ENCODE measurements around the gene HHAT.
A peak's percentile ranks its signal among the peaks of the same experiment; 100 is the strongest.

Gene HHAT

DNA sequence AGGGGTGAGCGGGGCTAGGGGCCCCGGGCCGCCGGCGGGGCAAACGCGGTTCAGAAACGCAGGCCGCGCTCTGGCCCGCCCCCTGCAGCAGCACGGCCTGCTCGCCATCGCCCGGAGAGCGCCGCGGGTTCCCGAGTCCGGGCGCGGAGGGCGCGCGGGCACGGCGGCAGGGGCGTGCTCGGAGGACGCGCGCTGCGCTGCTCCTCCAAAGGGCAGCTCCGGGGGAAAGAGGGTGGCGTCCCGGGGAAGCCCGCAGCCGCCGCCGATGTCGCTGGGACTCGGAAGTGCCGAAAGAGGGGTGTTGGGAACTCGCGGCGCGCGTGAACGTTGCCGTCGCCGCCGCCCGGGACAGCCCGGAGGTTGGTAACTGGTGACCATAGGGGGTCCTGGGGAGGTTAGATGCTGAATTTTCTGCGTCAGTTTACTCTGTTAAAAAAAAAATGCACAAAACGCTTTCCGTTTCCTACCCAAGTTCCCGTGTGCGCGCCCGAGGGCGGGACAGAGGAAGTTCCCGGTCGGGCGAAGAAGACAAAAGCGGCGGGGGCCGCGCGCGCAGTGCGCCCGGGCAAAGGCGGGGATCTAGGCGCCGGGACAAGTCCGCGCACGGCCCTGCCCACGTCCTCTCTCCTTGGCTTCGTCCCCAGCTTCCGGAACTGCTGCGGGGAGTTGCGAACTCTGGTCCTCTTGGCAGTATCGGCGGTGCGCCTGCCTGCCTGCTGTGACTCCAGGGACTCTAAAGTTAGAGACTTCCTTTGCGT lies at the start of gene HHAT:
HHAT (plus strand) TSS at position 157 of the 758 bp plus-strand sequence. CDS start 20,074 bp downstream, outside the sequence.
- peak; percentile 82 for DNase-seq

DNA sequence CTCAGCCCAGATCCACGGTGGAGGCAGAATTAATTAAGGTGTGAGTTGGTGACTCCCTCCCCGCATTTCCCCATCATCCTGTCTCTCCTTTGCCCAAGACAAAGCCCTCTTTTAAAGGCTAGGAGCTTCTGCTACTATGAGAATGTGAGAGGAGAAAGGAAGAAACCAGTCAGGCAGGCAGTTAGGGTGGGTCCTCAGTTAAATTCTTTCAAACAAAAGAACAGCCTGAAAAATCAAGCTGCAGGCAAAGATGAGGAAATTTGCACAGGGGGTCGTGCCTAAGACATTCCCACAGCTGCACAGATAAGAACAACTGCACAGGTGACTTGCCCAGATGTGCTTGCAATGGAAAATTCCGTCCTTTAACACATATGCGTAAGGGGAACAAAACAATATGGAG lies 48.5 kb upstream of the HHAT start:
- no peak for DNase-seq

DNA sequence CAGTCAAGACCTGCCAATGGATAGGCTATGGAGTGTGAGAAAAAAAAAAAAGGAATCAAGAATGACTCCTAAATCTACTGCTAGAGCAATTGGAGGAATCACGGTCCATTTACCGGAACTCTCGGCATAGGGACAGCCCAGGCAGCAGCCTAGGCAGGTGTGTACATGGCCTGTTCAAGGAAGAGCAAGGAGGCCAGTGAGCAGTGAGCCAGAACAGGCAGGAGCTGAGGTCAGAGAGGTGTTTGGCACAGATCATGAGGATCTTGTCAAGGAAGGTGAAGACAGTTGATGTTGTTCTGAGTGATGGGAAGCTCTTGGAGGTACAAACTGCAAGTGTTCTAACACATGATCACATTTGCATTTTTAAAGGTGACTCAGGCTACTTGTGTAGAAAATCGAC lies 40.6 kb upstream of the HHAT start:
- DNase-seq = no peak

DNA sequence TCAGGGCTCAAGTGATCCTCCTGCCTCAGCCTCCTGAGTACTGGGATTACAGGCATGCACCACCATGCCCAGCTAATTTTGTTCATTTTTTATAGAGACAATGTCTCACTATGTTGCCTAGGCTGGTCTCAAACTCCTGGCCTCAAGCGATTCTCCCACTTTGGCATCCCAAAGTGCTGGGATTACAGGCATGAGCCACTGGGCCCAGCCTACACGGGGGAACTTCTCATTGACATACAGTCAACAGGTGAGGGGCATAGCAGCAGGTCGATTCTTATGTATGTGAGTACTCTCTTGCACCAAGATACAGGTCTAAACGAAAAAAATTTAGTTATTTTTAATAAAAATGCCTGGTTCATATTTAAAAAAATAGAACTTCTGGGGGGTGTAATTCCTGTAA lies 39.5 kb upstream of the HHAT start:
- DNase-seq = no peak

DNA sequence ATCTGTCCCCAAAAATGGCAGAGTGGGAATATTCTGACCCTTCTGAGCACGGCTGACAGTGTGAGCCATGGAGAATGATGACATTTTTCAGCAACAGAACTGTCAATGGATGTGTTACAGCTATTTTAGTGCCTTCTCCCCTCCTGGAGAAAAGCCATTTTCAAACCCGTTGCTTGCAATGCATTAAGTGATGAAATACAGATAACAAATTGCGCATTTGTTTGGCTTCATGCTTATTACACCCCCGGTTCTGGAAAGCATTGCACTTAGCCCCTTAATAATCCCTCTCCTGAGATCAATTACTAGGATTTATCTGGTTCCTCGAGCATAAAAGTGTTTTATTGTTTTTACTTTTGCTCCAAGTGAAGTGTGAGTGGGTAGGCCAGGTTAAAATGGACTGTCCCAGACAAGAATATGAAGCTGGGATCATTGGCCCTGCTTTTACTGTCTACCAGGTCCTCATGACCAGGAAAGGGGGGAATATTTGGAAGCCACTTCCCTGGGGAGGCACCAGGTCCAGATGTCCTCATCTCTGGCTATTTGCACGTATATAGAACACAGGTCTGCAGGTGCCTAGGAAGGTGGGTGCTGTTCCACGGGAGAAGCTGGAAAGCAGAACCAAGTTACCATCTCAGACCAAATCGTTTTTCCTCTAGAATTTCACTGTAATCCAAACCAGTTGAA lies 37.5 kb upstream of the HHAT start:
- no peak for DNase-seq

DNA sequence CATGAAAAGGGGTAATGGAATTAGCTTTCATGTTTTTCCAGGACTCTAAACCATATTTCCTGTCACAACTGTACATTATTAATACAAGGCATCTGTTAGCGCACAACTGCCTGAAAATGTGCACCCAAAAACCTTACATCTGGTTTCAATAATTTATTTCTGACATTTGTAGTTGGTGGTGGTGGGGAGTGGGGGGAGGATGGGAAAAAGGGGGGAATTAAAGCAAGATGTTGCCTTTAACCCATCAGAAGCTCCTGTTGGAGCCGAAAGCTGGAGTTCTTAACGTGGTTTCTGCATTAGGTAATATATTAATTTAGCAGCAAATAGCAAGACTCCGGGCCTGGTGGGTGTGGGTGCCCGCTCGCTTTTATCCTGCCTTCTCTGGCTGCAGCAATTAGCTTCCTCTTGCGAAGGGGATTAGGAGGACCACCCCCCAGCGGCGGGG lies 36.9 kb upstream of the HHAT start:
- no peak for DNase-seq

DNA sequence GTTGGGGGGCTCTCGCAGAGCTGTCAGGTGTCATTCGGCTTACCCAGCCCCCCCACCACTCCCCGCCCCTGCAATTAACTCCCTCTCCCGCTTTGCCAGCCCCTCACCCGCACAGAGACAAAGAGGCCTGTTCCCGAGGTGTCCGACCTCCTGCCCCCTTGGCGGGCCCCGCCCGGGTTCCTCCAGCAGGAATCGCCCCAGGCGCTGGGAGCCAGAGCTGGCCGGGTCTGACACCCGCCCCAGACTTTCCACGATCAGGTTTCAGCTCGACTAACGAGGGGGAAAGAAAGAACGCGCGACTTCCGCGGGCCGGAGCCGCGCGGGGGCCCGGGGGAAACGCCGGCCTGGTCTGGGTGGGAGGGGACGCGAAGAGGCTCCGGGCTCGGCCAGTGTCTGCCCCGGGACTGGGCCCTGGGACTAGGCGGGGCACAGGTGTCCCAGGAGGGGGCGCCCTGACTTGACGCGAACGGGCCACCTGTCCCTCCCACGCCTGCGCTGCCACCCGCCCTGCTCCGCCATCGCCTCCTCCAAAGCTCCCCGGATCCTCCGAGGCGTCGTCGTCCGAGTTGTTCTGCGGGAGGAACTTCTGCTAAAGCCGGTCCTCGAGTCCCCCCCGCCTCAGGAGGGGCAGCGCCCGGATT lies 36.4 kb upstream of the HHAT start:
- peak; percentile 53 for DNase-seq

DNA sequence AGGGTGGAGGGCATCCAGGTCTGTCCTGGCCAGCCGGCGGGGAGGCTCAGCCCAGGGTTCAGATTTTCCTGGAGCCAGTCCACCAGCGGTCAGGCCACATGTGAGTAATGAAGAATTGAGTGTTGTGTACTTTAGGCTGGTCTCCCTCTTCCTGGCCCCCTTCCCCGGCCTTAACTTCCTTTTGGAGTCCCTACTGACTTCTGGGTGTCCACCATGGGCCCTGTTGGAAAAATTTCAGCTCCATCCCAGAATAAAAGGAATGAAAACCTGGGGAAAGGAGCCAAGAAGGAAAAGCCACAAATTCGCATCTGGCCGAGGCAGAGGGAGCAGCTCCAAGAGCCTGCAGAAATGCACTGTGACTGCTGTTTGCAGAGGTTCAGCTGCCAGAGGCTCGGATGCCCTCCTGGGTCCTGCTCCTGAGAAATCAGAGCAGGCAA lies 35.5 kb upstream of the HHAT start:
- no peak for DNase-seq

DNA sequence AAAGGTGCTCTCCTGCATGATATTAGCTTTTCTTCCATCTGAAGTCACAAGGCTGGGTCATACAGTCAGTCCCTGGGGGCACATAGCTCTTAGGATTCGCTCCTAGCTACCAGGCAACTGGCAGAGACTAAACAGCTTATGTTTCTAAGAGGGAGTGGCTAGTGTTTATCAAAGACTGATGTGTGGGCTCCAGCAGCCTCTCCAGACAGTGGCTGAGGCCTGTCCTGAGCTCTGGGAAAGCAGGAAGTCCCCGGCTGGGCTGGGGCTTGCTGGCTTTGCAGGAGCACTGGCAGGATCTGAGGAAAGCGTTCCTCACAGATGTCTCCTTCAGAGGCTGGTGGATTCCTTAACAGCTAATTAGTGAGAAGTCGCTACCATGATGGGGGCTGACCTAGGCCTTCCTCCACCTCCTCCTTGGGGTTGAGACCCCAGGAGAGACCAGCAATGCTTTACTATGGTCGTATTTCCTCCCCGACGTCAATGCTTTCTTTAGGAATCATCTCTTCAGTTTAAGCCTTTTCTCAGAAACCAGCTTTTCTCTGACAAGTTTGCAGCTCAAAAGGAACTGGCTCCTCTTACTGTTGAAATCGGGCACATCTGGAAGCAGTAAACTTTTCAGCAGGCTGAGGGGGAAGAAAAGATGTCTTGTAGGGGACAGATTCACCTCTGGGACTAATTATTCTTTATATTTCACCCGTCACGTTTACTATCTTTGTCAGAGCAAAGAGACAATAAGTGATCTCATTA lies 33.5 kb upstream of the HHAT start:
- no peak for DNase-seq

DNA sequence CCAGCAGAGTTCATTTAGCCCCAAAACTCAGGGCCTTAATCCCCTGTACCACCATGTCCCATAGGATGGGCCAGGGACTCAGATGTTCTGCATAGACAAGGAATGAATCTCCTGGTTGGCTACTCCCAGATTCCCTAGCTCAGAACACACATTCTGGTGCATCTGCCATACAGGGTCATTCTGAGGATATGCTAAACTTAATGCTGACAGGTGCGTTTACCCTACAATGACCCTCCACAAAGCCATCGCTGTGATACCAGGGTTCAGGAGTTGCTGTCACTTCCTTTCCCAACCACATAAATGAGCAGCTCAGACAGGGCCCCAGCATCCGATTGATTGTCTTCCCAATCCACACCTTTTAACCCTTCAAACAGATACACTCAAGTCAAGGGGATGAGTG lies 32.0 kb upstream of the HHAT start:
- no peak for DNase-seq

DNA sequence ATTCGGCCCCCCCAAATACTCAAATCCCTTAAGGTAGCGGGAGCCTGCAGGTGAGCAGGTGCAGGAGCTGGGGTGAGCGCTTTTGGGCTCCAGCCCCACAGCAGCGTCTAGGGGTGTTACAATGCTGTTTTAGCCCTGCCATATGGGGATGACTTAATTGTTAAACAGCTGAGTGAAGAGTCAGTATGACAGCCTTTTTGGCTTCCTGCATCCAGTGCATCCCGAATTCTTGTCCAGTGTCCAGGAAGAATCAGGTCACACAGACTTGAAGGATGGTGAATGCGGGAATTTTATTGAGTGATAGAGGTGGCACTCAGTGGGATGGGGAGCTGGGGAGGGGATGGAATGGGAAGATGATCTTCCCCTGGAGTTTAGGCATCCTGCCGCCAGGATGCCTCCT lies 30.4 kb upstream of the HHAT start:
- no peak for DNase-seq

DNA sequence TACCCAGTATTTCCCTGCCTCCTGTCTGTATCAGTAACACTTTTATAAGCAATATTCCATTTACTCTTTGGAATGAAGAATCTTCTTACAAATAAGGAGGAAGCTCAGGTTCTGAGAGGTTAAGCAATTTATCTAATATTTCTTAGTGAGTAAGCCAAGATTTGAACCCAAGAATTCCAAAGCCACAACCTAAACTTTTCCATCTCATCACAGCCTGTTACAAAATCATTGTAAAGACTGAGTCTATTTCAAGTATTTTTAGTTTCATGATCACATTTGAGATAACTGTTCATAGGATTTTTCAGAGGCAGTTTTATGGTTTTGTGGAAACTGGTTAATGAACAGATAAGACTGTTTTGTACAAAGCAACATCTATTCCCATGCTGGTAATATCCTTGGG lies 29.8 kb upstream of the HHAT start:
- DNase-seq = no peak

DNA sequence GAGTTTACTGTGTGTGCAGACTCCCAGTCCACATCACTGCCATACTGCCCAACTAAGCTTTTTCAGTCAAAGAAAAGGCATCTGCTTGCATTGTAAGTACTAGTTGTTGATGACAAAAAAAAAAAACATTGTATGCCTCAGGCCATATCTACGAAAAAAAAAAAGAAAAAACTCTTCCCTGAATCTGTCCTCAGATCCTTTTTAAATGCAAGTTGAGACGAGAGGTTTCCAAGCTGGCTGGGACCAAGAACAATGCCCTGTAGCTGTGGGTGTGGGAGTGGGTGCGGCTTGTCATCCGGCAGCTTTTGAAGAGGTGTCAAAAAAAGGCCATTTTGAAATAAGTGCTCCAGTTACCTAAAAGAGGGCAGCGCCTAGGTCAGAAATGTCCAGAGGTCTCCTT lies 29.2 kb upstream of the HHAT start:
- no peak for DNase-seq

DNA sequence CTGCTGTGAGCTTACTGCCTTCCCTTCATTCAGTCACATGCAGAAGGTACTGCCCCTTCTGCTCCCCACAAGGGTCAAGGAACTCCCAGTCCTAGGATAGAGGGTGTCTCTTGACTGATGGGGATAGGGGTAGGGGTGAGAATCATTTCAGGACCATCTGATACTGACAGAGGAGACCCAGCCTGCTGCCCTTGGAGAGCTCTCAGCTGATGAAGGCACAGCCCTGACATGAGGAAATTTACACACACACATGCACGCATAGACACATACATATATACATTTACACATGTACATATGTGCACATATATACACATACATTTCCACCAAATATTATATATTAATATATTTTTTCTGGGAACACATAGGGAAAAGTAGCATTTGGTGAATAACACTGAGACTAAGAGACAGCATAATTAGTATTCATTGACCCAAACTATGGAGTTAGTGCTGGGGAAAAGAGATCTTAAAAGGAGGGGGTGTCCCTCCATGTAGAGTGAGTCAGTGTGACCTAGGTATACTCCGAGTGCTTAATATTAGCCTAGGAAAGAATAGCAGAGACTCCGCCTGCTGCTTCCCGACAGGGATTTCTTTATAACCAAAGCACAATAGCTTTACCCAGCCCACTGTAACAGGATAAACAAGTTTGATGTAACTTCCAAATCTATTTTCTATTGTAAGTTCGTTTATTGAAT lies 27.6 kb upstream of the HHAT start:
- DNase-seq = no peak

DNA sequence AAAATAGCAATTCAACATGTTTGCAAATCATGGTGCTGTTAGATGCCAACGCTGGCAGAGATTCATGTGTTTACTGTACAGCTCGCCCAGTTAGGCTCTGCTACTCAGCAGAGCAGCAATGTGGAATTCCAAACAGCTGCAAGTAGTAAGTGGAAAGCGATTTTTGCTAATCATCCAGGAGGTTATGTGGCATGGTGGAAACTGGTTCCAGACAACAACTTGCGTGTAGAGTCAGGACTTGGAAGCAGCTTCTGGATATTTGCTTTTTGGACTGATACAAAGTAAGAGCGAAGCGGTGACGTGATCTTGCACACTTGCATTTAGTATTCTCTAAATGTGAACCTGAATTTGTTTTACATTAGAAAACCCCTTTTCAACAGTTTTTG lies 27.1 kb upstream of the HHAT start:
- DNase-seq = no peak

DNA sequence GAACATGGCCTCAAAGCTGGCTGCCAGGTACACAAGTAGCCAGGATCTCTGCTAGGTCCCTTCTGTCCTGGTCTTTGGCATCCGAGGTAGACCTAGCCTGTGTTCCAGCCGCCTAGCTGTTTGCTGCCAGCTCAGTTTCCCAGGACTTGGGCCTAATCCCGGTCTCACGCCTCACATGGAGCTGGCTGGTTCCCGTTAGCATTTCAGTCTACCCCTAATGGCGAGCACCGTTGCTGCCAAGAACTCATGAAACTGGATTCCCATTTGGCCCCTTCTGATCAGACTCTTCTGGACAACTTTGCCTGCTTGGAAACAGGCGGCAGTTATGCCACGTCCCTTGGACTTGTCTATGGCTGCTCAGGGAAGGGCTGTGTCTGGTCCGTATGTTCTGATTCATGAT lies 26.2 kb upstream of the HHAT start:
- DNase-seq = no peak

DNA sequence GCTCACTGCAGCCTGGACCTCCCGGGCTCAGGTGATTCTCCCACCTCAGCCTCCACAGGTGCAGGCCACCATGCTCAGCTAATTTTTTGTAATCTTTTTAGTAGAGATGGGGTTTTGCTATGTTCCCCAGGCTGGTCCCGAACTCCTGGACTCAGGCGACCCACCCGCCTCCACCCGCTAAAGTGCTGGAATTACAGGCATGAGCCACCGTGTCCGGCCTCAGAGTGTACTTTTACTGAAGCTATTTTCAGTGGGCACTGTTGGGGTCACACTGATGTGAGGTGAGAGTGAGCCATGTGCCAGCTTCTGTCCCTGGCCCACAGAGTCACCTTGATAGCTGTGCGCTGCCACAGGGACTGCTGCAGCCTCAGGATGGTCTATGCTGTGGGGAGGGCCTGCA lies 25.3 kb upstream of the HHAT start:
- no peak for DNase-seq

DNA sequence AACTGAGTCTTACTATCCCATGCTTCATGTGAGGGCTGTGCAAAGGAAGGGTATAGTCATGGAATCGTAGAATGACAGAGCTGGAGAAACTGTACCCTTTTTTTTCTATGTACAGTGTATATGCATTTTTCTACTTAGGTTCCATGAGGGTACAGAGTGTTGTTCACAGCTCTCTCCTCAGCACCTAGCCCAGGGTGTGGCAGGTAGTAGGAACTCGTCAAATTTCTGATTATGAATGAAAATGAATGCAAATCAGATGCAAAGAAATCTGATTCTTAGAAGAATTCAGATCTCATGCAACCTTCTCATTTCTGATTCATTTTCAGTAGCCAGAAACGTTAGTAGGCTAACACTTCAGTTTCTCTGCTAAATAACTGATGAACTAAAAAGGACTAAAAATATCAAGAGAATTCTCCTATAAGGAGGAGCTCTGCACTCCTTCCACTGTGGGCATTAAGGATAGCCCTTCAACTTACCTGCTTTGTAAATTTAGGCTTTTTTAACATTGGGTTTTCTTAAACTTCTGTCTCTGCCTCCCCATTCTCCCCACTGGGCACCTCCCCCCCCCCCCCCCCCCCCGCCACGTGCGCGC lies 18.0 kb upstream of the HHAT start:
- no peak for DNase-seq

DNA sequence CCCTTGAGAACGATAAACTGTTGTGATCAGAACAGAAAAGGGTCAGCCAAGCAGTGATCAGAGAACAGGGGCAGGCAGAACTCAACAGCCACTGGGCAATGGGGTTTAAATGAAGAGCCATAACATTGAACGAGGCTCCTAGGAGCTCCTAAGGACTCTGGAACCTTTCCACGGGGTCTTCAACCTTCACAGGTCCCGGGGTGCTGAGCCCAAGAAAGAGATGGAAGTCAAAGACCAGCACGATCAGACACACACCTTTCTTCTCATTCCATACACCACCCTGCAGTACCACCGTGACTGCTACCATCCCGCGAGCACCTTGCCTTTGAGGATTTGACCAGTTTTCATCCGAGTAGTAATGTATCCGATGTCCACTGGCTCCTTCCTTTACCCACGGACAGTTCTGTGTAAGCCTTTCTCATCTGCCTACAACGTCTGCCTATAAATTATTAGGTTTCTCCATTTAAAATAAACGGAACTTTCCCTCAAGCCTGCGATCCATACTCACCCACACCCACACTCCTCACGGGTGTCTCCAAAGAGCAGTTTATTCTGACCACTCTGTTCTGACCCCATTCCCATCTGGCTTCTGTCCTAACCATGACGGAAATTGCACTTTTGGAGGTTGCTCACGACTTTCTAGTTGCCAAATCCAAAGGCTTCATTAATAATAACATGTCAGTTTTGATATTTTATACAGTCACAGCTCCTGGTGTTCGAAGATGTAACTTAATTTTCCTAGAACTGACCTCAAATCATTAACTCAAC lies 16.8 kb upstream of the HHAT start:
- no peak for DNase-seq

DNA sequence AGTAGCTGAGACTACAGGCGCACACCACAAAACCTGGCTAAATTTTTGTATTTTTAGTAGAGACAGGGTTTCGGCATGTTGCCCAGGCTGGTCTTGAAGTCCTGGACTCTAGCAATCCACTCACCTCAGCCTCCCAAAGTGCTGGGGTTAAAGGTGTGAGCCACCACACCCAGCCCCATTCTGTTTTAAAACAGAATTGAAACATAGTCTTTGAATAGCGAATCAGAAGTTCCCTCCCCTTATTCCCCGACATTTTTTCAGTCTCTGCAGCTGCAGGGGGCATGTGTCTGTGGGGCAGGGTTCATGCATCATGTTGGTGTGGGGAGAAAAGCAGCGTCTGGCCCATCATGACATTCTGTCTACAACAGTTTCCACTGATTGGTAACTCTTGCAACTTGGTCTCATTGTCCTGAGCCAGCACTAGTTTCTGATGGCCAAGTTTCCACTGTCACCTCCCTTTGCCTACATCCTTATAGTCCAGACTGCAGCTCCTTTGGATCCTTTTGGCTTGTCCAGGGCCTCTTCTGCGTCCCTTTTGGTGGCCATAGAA lies 15.6 kb upstream of the HHAT start:
- no peak for DNase-seq

DNA sequence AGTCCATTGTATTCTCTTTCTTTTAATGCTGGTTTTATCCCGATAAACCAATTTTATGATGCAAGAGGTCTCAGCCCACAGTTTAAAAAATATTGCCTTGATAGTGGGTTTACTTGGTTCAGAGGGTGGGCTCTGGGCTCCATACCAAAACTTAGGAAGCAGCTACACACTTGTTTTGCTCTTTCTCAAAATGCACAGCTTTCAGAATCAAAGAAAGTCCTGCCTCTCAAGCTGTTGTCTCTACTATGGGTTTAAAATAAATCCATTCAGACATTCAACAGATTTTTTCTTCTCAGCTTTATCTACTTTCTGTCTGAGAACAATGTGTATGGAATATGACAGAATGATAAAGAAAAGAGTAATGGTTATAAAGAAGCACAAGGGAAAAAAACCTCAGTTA lies 14.8 kb upstream of the HHAT start:
- DNase-seq = no peak
